ENCODE results near the gene RNF40. TPM values are rescaled to one million over a fixed set of nuclear protein-coding genes. Genes with fewer than 3 reads are reported as not detected.
A peak's percentile ranks its signal among the peaks of the same experiment; 100 is the strongest.

RNF40 gene
- total RNA-seq, 5 donors from 2014 or later (not counting 1 experiment from before 2014, with no cell fraction given) = 55.7 to 106 (median 95.9) TPM

DNA sequence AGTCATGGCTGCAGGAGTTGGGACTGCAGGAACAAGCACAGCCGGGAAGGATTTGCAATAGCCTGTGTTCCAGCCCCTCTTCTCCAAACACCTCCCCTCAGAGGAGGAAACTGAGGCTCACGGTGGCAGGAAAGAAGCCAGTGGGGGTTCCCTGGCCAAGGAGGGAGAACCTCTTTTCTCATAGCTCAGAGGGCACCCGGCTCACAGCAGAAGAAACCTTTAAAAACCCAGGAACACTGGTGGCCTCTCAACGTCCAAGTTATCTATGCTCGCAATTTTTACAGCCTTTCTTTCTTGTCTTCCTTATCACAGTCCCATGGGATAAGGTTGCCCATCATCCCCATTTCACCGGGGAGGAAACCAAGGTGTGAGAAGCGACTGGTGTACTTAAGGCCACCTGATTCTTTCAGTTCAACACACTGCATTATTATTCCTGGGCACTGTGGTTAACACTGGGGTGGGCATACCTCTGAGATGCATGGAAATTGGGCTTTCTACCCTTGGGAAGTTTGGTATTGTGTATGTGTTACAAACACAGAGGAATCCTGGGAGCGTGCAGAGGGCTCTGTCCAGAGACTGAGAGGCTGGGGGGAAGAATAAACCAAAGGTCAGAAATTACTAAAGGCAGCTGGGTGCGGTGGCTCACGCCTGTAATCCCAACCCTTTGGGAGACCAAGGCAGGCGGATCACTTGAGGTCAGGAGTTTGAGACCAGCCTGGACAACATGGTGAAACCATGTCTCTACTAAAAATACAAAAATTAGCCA, 25.7 kb downstream of the RNF40 start:
- POLR2A ChIA-PET = no interaction called here
- 85% methylated on average over 6 of the region's 11 CpGs for WGBS (ENCODE audit: insufficient coverage)

DNA sequence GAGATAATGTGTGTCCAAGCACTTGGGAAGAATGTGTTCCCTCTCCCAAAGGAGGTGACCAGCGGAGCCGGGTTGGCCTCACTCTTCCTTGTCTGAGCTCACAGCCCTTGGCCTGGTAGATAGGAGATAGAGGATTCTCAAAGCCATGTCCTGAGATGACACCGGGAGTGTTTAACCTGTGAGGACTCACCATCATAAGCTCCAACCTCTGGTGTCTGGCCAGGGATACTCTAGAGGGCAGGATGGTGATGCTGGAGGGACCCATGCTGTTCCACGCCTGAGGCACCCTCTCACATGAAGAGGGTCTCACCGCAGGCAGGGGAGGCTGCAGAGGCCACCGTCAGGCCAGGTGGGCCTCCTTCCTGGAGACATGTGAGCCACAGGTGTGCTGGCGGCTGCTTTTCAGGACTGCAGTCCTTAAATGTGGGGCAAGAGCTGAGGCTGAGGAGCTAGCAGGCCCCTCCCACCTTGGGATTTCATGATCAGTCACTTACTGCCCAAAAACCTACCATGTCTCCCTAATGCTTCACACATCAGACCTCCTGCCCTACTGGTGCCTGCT, 31.5 kb downstream of the RNF40 start:
- Histone ChIP-seq H3K4me3 (ENCODE audit: control insufficient read depth in 1 of 2, extremely low read depth in 1 of 2, low read length in 1 of 2) (no peak overlapping the region), H3K36me3 (ENCODE audit: control insufficient read depth in 2 of 2, extremely low read depth in 1 of 2, insufficient read depth in 1 of 2, low read length in 1 of 2) (no peaks in the 10 kb centered on the region), H3K4me1 (ENCODE audit: control insufficient read depth in 1 of 2, extremely low read depth in 1 of 2, insufficient read depth in 2 of 2, low read length in 2 of 2) (no peaks in the 10 kb centered on the region), H3K9me3 (no peaks in the 10 kb centered on the region), H3K27me3 (replicated peaks in 1 of 2; ENCODE audit: control insufficient read depth in 2 of 2, extremely low read depth in 1 of 2, insufficient read depth in 2 of 2, low read length in 1 of 2) (peaks cover 0 to 19% of the 10 kb centered on the region in 2 experiments), H3K27ac (ENCODE audit: low read length) (no peak overlapping the region)
- H3K4me1 Mint-ChIP-seq = no peaks in the 10 kb centered on the region
- no peaks in the 10 kb centered on the region for H3K9me3 Mint-ChIP-seq
- ChIA-PET POLR2A (no interaction called here), CTCF (interaction anchor here in 1 of 2 donors (0.6 kb wide), 1 partner anchor 945 kb away, joined by 12 read pairs; no protein-coding TSS in a partner anchor)
- no peak overlapping the region for H3K4me3 Mint-ChIP-seq
- no peak overlapping the region for H3K27ac Mint-ChIP-seq
- H3K36me3 Mint-ChIP-seq = no peaks in the 10 kb centered on the region
- DNase-seq (no peak), ATAC-seq (replicated peaks in 1 of 4) (no peak)
- 89% methylated on average over 6 of the region's 7 CpGs for WGBS (ENCODE audit: insufficient coverage)
- peaks cover 0 to 3% of the 10 kb centered on the region in 2 donors for H3K27me3 Mint-ChIP-seq

More for the DNA sequence above, 25.7 kb downstream of the RNF40 start:
- DNase-seq (no peak), ATAC-seq (replicated peaks in 1 of 4) (no peak)
- Mint-ChIP-seq H3K9me3 (no peaks in the 10 kb centered on the region), H3K27me3 (peaks cover 0 to 24% of the 10 kb centered on the region in 2 donors), H3K4me1 (peaks cover 18 to 20% (median 18%) of the 10 kb centered on the region in 3 donors), H3K36me3 (peaks cover 8% of the 10 kb centered on the region), H3K27ac (peak overlapping the region in 1 of 2 donors; percentile 39), H3K4me3 (peak overlapping the region; percentile 82 to 85 (median 82))
- no peaks in the 10 kb centered on the region for H3K9me3 ChIP-seq
- peaks cover 0 to 45% of the 10 kb centered on the region in 2 experiments for H3K27me3 ChIP-seq (replicated peaks in 1 of 2; ENCODE audit: control insufficient read depth in 2 of 2, extremely low read depth in 1 of 2, insufficient read depth in 2 of 2, low read length in 1 of 2)
- peaks cover 2 to 19% of the 10 kb centered on the region in 2 experiments for H3K4me1 ChIP-seq (ENCODE audit: control insufficient read depth in 1 of 2, extremely low read depth in 1 of 2, insufficient read depth in 2 of 2, low read length in 2 of 2)
- H3K4me3 ChIP-seq (ENCODE audit: control insufficient read depth in 1 of 2, extremely low read depth in 1 of 2, low read length in 1 of 2) = peak overlapping the region; percentile 80 to 100
- H3K27ac ChIP-seq (ENCODE audit: low read length) = no peak overlapping the region
- CTCF ChIA-PET = no interaction called here
- peaks cover 0 to 2% of the 10 kb centered on the region in 2 donors for H3K36me3 ChIP-seq (ENCODE audit: control insufficient read depth in 2 of 2, extremely low read depth in 1 of 2, insufficient read depth in 1 of 2, low read length in 1 of 2)

DNA sequence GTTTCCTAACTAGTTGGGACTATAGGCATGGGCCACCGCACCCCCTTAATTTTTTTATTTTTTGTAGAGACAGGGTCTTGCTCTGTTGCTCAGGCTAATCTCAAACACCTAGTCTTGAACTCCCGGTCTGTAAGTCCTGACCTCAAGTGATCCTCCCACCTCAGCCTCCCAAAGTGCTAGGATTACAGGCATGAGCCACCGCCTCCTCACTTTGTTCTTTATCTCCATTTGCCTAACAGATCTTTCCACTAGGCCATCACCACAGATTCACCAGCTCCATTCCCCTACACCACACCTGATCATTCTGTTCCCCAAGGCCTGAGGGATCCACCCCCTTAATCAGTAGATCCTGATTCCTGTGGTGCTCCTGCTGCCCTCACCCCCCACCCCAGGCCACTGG, 32.5 kb downstream of the RNF40 start:
- H3K36me3 Mint-ChIP-seq = no peaks in the 10 kb centered on the region
- Histone ChIP-seq H3K4me3 (ENCODE audit: control insufficient read depth in 1 of 2, extremely low read depth in 1 of 2, low read length in 1 of 2) (no peak overlapping the region), H3K4me1 (ENCODE audit: control insufficient read depth in 1 of 2, extremely low read depth in 1 of 2, insufficient read depth in 2 of 2, low read length in 2 of 2) (no peaks in the 10 kb centered on the region), H3K36me3 (ENCODE audit: control insufficient read depth in 2 of 2, extremely low read depth in 1 of 2, insufficient read depth in 1 of 2, low read length in 1 of 2) (no peaks in the 10 kb centered on the region), H3K9me3 (no peaks in the 10 kb centered on the region), H3K27me3 (replicated peaks in 1 of 2; ENCODE audit: control insufficient read depth in 2 of 2, extremely low read depth in 1 of 2, insufficient read depth in 2 of 2, low read length in 1 of 2) (peaks cover 0 to 13% of the 10 kb centered on the region in 2 experiments), H3K27ac (ENCODE audit: low read length) (no peak overlapping the region)
- H3K27ac Mint-ChIP-seq = no peak overlapping the region
- H3K4me1 Mint-ChIP-seq = no peaks in the 10 kb centered on the region
- ATAC-seq (replicated peaks in 1 of 4) (no peak), DNase-seq (no peak)
- H3K27me3 Mint-ChIP-seq = no peaks in the 10 kb centered on the region
- no peak overlapping the region for H3K4me3 Mint-ChIP-seq
- POLR2A ChIA-PET = no interaction called here
- 92% methylated on average over 2 of the region's 3 CpGs for WGBS (ENCODE audit: insufficient coverage)
- no peaks in the 10 kb centered on the region for H3K9me3 Mint-ChIP-seq
- CTCF ChIA-PET = interaction anchor here in 1 of 2 donors (0.7 kb wide), 1 partner anchor 990 kb away, joined by 6 read pairs; no protein-coding TSS in a partner anchor

GRCh38 chr16:30797670-30798309, 35.7 kb downstream of the RNF40 start:
- 80% methylated on average over 2 of the region's 8 CpGs for WGBS (ENCODE audit: insufficient coverage)

DNA sequence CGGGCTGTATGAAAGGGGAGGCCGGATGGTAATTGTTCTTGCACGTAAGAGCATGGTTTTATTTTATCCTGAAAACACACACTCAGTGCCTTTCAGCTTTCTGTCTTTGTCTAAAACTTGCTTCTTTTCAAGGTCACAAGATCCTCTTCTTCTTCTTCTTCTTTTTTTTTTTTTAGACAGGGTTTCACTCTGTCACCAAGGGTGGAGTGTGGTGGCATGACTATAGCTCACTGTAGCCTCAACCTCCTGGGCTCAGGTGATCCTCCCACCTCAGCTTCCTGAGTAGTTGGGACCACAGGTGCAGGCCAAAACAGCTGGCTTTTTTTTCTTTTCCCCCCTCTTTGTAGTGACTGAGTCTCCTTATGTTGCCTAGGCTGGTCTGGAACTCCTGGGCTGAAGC, 40.8 kb downstream of the RNF40 start:
- Mint-ChIP-seq H3K27me3 (no peaks in the 10 kb centered on the region), H3K36me3 (no peaks in the 10 kb centered on the region), H3K4me3 (no peak overlapping the region), H3K27ac (no peak overlapping the region), H3K9me3 (no peaks in the 10 kb centered on the region), H3K4me1 (peaks cover 16 to 27% (median 22%) of the 10 kb centered on the region in 3 donors)
- no peak for DNase-seq
- WGBS (ENCODE audit: insufficient coverage) = no CpG with 5 or more reads among the region's 3 CpGs
- H3K4me3 ChIP-seq (ENCODE audit: control insufficient read depth in 1 of 2, extremely low read depth in 1 of 2, low read length in 1 of 2) = no peak overlapping the region
- H3K27ac ChIP-seq (ENCODE audit: low read length) = no peak overlapping the region
- H3K36me3 ChIP-seq (ENCODE audit: control insufficient read depth in 2 of 2, extremely low read depth in 1 of 2, insufficient read depth in 1 of 2, low read length in 1 of 2) = no peaks in the 10 kb centered on the region
- POLR2A ChIA-PET = no interaction called here
- H3K27me3 ChIP-seq (replicated peaks in 1 of 2; ENCODE audit: control insufficient read depth in 2 of 2, extremely low read depth in 1 of 2, insufficient read depth in 2 of 2, low read length in 1 of 2) = peaks cover 0 to 12% of the 10 kb centered on the region in 2 experiments
- no peak for ATAC-seq (replicated peaks in 1 of 4)
- H3K9me3 ChIP-seq = no peaks in the 10 kb centered on the region
- H3K4me1 ChIP-seq (ENCODE audit: control insufficient read depth in 1 of 2, extremely low read depth in 1 of 2, insufficient read depth in 2 of 2, low read length in 2 of 2) = peaks cover 5 to 17% of the 10 kb centered on the region in 2 experiments
- CTCF ChIA-PET = interaction anchor here in 1 of 2 donors (0.5 kb wide), 1 partner anchor 10 kb away, joined by 6 read pairs; no protein-coding TSS in a partner anchor

More at GRCh38 chr16:30797670-30798309, 35.7 kb downstream of the RNF40 start:
- Histone ChIP-seq H3K9me3 (no peaks in the 10 kb centered on the region), H3K4me3 (ENCODE audit: control insufficient read depth in 1 of 2, extremely low read depth in 1 of 2, low read length in 1 of 2) (no peak overlapping the region), H3K27me3 (replicated peaks in 1 of 2; ENCODE audit: control insufficient read depth in 2 of 2, extremely low read depth in 1 of 2, insufficient read depth in 2 of 2, low read length in 1 of 2) (peaks cover 0 to 4% of the 10 kb centered on the region in 2 experiments), H3K27ac (ENCODE audit: low read length) (no peak overlapping the region), H3K4me1 (ENCODE audit: control insufficient read depth in 1 of 2, extremely low read depth in 1 of 2, insufficient read depth in 2 of 2, low read length in 2 of 2) (no peaks in the 10 kb centered on the region), H3K36me3 (ENCODE audit: control insufficient read depth in 2 of 2, extremely low read depth in 1 of 2, insufficient read depth in 1 of 2, low read length in 1 of 2) (no peaks in the 10 kb centered on the region)
- Mint-ChIP-seq H3K36me3 (no peaks in the 10 kb centered on the region), H3K9me3 (no peaks in the 10 kb centered on the region), H3K27me3 (no peaks in the 10 kb centered on the region), H3K27ac (no peak overlapping the region), H3K4me3 (no peak overlapping the region), H3K4me1 (peaks cover 0 to 2% (median 0%) of the 10 kb centered on the region in 3 donors)
- ChIA-PET POLR2A (interaction anchor here in 1 of 2 donors (0.6 kb wide), 1 partner anchor 36 kb away, joined by 5 read pairs; no protein-coding TSS in a partner anchor), CTCF (interaction anchor here in 1 of 2 donors (0.8 kb wide), 1 partner anchor 142 kb away, joined by 3 read pairs; no protein-coding TSS in a partner anchor)
- no peak for ATAC-seq (replicated peaks in 1 of 4)
- DNase-seq = no peak

DNA sequence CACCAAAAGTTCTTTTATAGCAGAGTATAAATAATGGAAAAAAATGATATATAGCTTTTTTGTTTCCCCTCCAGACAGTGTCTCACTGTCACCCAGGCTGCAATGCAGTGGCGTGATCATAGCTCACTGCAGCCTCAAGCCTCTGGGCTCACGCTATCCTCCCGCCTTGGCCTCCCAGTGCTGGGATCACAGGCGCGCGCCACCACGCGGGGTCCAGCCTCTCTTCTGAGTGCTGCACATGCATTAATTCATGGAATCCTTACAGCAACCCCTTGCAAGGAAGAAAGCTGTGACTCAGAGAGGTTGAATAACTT, 42.9 kb downstream of the RNF40 start:
- 83% methylated on average over 8 of the region's 8 CpGs for WGBS (ENCODE audit: insufficient coverage)
- Mint-ChIP-seq H3K9me3 (no peaks in the 10 kb centered on the region), H3K4me1 (peaks cover 16 to 27% (median 22%) of the 10 kb centered on the region in 3 donors), H3K27ac (peak overlapping the region in 1 of 2 donors; percentile 76), H3K36me3 (no peaks in the 10 kb centered on the region), H3K4me3 (peak overlapping the region; percentile 79 to 88 (median 83)), H3K27me3 (no peaks in the 10 kb centered on the region)
- H3K27ac ChIP-seq (ENCODE audit: low read length) = peak overlapping the region; percentile 38
- peaks cover 5 to 17% of the 10 kb centered on the region in 2 experiments for H3K4me1 ChIP-seq (ENCODE audit: control insufficient read depth in 1 of 2, extremely low read depth in 1 of 2, insufficient read depth in 2 of 2, low read length in 2 of 2)
- peaks cover 0 to 12% of the 10 kb centered on the region in 2 experiments for H3K27me3 ChIP-seq (replicated peaks in 1 of 2; ENCODE audit: control insufficient read depth in 2 of 2, extremely low read depth in 1 of 2, insufficient read depth in 2 of 2, low read length in 1 of 2)
- no peaks in the 10 kb centered on the region for H3K9me3 ChIP-seq
- H3K36me3 ChIP-seq (ENCODE audit: control insufficient read depth in 2 of 2, extremely low read depth in 1 of 2, insufficient read depth in 1 of 2, low read length in 1 of 2) = no peaks in the 10 kb centered on the region
- POLR2A ChIA-PET = interaction anchor here in 1 of 2 donors (0.7 kb wide), 1 partner anchor 85 kb away, joined by 3 read pairs; no protein-coding TSS in a partner anchor
- H3K4me3 ChIP-seq (ENCODE audit: control insufficient read depth in 1 of 2, extremely low read depth in 1 of 2, low read length in 1 of 2) = peak overlapping the region; percentile 71 to 83
- DNase-seq = no peak
- CTCF ChIA-PET = interaction anchor here in 1 of 2 donors (0.6 to 1.2 kb wide), 2 partner anchors 9 to 52 kb away, joined by 3 to 10 read pairs; no protein-coding TSS in a partner anchor
- peak; percentile 8 to 22 (median 21) for ATAC-seq (replicated peaks in 1 of 4)
